K562 (cell line): Measurements from ENCODE around the gene ZNF709. TPM values are rescaled to one million over a fixed set of nuclear protein-coding genes. Genes with fewer than 3 reads are reported as not detected.

ENCODE experiments used
- ADNP ChIP-seq: fragments of 200-800 bp; sonication (Bioruptor generic); IDR thresholded peaks from 2 replicates; pipeline ENCODE4 v1.6.1; 2016; ENCODE audit warnings: missing genetic modification characterization, missing compliant biosample characterization
- ATF1 ChIP-seq, 2 experiments: fragments of 450-650 bp in 1 of 2; IDR thresholded peaks; 2 replicates each; pipeline ENCODE4 v1.6.1; 2016; ENCODE audit warnings: missing compliant biosample characterization in 1 of 2, missing genetic modification characterization in 1 of 2
- ETV6 ChIP-seq, 3 experiments: fragments of 150-350 bp in 1 of 3; sonication (generic) in 1 of 3; formaldehyde crosslinking in 1 of 3; IDR thresholded peaks; 2 replicates each; pipeline versions ENCODE4 v1.6.1 to v1.8.0; 2014 to 2022; ENCODE audit warnings: borderline replicate concordance in 2 of 3, low read depth in 2 of 3, antibody characterized with exemption in 1 of 3, low read length in 1 of 3, mild to moderate bottlenecking in 1 of 3, missing genetic modification reagents in 1 of 3
- MIER1 ChIP-seq: fragments of 450-650 bp; IDR thresholded peaks from 2 replicates; pipeline ENCODE4 v1.6.1; 2016; ENCODE audit warnings: antibody characterized with exemption, mild to moderate bottlenecking, low read depth
- NFXL1 ChIP-seq: fragments of 450-650 bp; formaldehyde crosslinking; IDR thresholded peaks from 2 replicates; pipeline ENCODE4 v1.4.0; 2021; ENCODE audit warnings: mild to moderate bottlenecking
- PHF8 ChIP-seq: fragments of 200-600 bp; sonication (generic); IDR thresholded peaks from 2 replicates; pipeline ENCODE4 v1.6.1; 2012; ENCODE audit warnings: mixed run types, mild to moderate bottlenecking, inconsistent platforms, low read length, moderate library complexity, borderline replicate concordance
- RBM14 ChIP-seq: fragments of 200-400 bp; formaldehyde crosslinking; IDR thresholded peaks from 2 replicates; pipeline ENCODE4 v1.6.1; 2018; ENCODE audit warnings: low read depth, mild to moderate bottlenecking, low read length, moderate library complexity, borderline replicate concordance; ENCODE audit not compliant: insufficient read depth
- SMARCB1 ChIP-seq: IDR thresholded peaks from 2 replicates; pipeline ENCODE4 v1.6.1; 2011; ENCODE audit warnings: improper control_type of control experiment, low read depth; ENCODE audit not compliant: insufficient read length
- STAG1 ChIP-seq: sonication (generic); formaldehyde crosslinking; IDR thresholded peaks from 2 replicates; pipeline ENCODE4 v1.5.0; 2020; ENCODE audit warnings: missing genetic modification reagents, borderline replicate concordance
- TCF3 ChIP-seq: sonication (generic); formaldehyde crosslinking; IDR thresholded peaks from 2 replicates; pipeline ENCODE4 v1.4.0; 2020; ENCODE audit warnings: mild to moderate bottlenecking, missing genetic modification reagents
- ZFP36 ChIP-seq: fragments of 150-350 bp; IDR thresholded peaks from 2 replicates; pipeline ENCODE4 v1.6.1; 2018; ENCODE audit warnings: low read length, low read depth; ENCODE audit not compliant: partially characterized antibody
- ZNF121 ChIP-seq: sonication (generic); formaldehyde crosslinking; conservative IDR thresholded peaks from 2 replicates; pipeline ENCODE4 v1.8.0; 2022; ENCODE audit warnings: missing genetic modification reagents
- ZNF644 ChIP-seq: fragments of 200-800 bp; sonication (Bioruptor generic); IDR thresholded peaks from 2 replicates; pipeline ENCODE4 v1.6.1; 2016; ENCODE audit warnings: low read depth, missing genetic modification characterization, missing compliant biosample characterization
- ZNF785 ChIP-seq: fragments of 250-450 bp; sonication (Bioruptor Pico); IDR thresholded peaks from 2 replicates; pipeline ENCODE4 v1.4.0; 2020; ENCODE audit warnings: mild to moderate bottlenecking
- polyA plus RNA-seq, 8 experiments: library from polyadenylated mRNA; depleted of rRNA in 4 of 8; stranded (reverse) in 5 of 8; unstranded in 3 of 8; fragments of >200 nt; fragmentation: Nextera tagmentation in 2 of 8; fragmentation: Illumina TruSeq in 1 of 8; extraction: Ambion mirVana in 2 of 8; extraction: Trizol in 1 of 8; gene quantifications; 2 replicates each; pipeline versions ENCODE4 v1.2.1 to v1.2.3, GENCODE V29; 2011 to 2014; ENCODE audit warnings: inconsistent platforms in 1 of 8, missing spikeins in 1 of 8
- total RNA-seq, 7 experiments: library from RNA; depleted of rRNA in 6 of 7; stranded (reverse); fragments of >200 nt in 6 of 7; fragmentation: Illumina TruSeq in 2 of 7; extraction: Trizol in 2 of 7; gene quantifications; 2 replicates each; pipeline versions ENCODE4 v1.2.1 to v1.2.3, GENCODE V29; 2011 to 2021; ENCODE audit warnings: low replicate concordance in 1 of 7
- TF ChIP-seq, protein P1 (sequence below): fragments of 250-450 bp; sonication (Bioruptor Pico); IDR thresholded peaks from 2 replicates; pipeline ENCODE4 v1.8.0; 2022; ENCODE audit warnings: inconsistent platforms
- TF ChIP-seq, protein P2 (sequence below), 2 experiments: IDR thresholded peaks; 2 replicates each; pipeline ENCODE4 v1.6.1; 2012; ENCODE audit warnings: improper control_type of control experiment in 2 of 2, low read depth in 2 of 2, low read length in 2 of 2, borderline replicate concordance in 1 of 2
- TF ChIP-seq, protein P3 (sequence below): sonication (generic); formaldehyde crosslinking; IDR thresholded peaks from 2 replicates; pipeline ENCODE4 v1.8.1; 2023; ENCODE audit warnings: missing genetic modification reagents, mild to moderate bottlenecking, borderline replicate concordance

The ZNF709 gene
- total and polyA plus RNA-seq, 9 of the 15 experiments (the other 6 are each of a cell fraction or from before 2014, with no cell fraction given): 0.07 to 0.69 (median 0.18) TPM

DNA sequence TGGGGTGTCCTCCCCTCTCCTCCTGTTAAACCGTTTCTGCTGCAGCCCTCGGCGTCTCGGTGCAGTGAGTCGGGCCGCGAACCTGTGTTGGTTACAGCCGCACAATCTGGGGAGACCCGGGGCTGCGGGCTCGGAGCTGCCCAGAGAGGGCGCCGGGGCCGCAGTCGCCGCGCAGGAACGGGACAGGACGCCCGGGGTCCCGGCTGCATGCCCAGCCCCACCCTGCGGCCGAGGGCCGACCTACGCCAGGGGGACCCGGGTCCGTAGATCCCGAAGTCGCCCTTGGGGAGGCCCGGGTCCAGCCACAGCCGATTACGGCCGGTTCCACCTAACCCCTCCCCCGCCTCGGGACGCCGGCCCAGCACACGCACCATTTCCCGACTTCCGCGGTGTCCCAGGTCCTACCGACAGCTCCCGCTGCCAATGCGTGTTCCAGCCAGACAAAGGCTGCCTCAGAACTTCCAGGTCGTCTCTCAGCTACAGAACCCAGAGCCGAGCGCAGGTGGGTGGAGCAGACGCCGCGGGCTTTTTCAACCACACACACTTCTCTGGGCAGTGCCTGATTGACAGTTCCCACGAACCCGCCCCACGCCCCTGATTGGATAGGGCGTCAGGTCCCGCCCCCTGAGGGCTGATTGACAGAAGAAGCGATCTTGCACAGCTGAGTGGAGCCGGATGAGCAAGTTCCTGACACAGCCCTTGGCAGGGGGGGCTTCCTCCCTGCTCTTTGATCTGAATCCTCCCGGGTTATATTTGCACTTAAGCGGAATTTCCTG, 43.9 kb downstream of the ZNF709 start, which contains the start of gene ZNF443 (continued):
- TF ChIP-seq, protein P1, sequence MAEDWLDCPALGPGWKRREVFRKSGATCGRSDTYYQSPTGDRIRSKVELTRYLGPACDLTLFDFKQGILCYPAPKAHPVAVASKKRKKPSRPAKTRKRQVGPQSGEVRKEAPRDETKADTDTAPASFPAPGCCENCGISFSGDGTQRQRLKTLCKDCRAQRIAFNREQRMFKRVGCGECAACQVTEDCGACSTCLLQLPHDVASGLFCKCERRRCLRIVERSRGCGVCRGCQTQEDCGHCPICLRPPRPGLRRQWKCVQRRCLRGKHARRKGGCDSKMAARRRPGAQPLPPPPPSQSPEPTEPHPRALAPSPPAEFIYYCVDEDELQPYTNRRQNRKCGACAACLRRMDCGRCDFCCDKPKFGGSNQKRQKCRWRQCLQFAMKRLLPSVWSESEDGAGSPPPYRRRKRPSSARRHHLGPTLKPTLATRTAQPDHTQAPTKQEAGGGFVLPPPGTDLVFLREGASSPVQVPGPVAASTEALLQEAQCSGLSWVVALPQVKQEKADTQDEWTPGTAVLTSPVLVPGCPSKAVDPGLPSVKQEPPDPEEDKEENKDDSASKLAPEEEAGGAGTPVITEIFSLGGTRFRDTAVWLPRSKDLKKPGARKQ (CRISPR knock-in tag): no peak
- TF ChIP-seq RBM14: 0 out of 2 replicates have a peak, but pooled peaks have one; percentile 58
- TF ChIP-seq ZFP36: peak; percentile 25
- TF ChIP-seq SMARCB1: no peak
- TF ChIP-seq PHF8: peak; percentile 69; the same call in 1 of the 2 replicates
- TF ChIP-seq, protein P2, sequence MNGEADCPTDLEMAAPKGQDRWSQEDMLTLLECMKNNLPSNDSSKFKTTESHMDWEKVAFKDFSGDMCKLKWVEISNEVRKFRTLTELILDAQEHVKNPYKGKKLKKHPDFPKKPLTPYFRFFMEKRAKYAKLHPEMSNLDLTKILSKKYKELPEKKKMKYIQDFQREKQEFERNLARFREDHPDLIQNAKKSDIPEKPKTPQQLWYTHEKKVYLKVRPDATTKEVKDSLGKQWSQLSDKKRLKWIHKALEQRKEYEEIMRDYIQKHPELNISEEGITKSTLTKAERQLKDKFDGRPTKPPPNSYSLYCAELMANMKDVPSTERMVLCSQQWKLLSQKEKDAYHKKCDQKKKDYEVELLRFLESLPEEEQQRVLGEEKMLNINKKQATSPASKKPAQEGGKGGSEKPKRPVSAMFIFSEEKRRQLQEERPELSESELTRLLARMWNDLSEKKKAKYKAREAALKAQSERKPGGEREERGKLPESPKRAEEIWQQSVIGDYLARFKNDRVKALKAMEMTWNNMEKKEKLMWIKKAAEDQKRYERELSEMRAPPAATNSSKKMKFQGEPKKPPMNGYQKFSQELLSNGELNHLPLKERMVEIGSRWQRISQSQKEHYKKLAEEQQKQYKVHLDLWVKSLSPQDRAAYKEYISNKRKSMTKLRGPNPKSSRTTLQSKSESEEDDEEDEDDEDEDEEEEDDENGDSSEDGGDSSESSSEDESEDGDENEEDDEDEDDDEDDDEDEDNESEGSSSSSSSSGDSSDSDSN (IDR thresholded peaks at IDR 0.05; ENCODE audit: borderline replicate concordance in 1 of 2, low read depth in 2 of 2, low read length in 2 of 2): peak in 1 of 2 experiments; percentile 40; a peak in 1 of 4 replicates
- no peak for TF ChIP-seq ETV6 (IDR thresholded peaks at IDR 0.05; ENCODE audit: borderline replicate concordance in 1 of 2, low read depth in 2 of 2, low read length in 1 of 2)
- no peak for TF ChIP-seq ETV6 (CRISPR knock-in tag; IDR thresholded peaks at IDR 0.05; ENCODE audit: borderline replicate concordance)
- TF ChIP-seq ZNF644 (tag): no peak
- no peak for TF ChIP-seq STAG1 (CRISPR knock-in tag)
- no peak for TF ChIP-seq ATF1 (CRISPR knock-in tag; IDR thresholded peaks at IDR 0.05)
- TF ChIP-seq ATF1 (tag; IDR thresholded peaks at IDR 0.05): peak; percentile 49
- TF ChIP-seq ADNP (tag): no peak
- TF ChIP-seq TCF3 (CRISPR knock-in tag): no peak
- TF ChIP-seq ZNF121: no peak
- no peak for TF ChIP-seq MIER1
- TF ChIP-seq, protein P3, sequence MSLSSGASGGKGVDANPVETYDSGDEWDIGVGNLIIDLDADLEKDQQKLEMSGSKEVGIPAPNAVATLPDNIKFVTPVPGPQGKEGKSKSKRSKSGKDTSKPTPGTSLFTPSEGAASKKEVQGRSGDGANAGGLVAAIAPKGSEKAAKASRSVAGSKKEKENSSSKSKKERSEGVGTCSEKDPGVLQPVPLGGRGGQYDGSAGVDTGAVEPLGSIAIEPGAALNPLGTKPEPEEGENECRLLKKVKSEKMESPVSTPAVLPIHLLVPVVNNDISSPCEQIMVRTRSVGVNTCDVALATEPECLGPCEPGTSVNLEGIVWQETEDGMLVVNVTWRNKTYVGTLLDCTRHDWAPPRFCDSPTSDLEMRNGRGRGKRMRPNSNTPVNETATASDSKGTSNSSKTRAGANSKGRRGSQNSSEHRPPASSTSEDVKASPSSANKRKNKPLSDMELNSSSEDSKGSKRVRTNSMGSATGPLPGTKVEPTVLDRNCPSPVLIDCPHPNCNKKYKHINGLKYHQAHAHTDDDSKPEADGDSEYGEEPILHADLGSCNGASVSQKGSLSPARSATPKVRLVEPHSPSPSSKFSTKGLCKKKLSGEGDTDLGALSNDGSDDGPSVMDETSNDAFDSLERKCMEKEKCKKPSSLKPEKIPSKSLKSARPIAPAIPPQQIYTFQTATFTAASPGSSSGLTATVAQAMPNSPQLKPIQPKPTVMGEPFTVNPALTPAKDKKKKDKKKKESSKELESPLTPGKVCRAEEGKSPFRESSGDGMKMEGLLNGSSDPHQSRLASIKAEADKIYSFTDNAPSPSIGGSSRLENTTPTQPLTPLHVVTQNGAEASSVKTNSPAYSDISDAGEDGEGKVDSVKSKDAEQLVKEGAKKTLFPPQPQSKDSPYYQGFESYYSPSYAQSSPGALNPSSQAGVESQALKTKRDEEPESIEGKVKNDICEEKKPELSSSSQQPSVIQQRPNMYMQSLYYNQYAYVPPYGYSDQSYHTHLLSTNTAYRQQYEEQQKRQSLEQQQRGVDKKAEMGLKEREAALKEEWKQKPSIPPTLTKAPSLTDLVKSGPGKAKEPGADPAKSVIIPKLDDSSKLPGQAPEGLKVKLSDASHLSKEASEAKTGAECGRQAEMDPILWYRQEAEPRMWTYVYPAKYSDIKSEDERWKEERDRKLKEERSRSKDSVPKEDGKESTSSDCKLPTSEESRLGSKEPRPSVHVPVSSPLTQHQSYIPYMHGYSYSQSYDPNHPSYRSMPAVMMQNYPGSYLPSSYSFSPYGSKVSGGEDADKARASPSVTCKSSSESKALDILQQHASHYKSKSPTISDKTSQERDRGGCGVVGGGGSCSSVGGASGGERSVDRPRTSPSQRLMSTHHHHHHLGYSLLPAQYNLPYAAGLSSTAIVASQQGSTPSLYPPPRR (CRISPR knock-in tag): no peak
- no peak for TF ChIP-seq ZNF785 (CRISPR knock-in tag)
- TF ChIP-seq NFXL1 (CRISPR knock-in tag): no peak
